ENCODE results near the gene RSU1.
"Not testable (repeated sequence)": the region's sequence is repeated elsewhere in the genome, so short reads cannot be mapped to it uniquely, and the experiment has no call there.

RSU1 gene

GRCh38 chr10:16777473-16778370, 39.5 kb downstream of the RSU1 start:
- DNase-seq, result no peak

GRCh38 chr10:16776896-16777295, 40.3 kb downstream of the RSU1 start:
- DNase-seq, result no peak

- no peak for DNase-seq
These were observed 43.9 kb downstream of the RSU1 start for GRCh38 chr10:16773334-16773733.

- DNase-seq, result no peak
These were observed 46.6 kb downstream of the RSU1 start for GRCh38 chr10:16770670-16771069.

- no peak for DNase-seq
These were observed 47.1 kb downstream of the RSU1 start for GRCh38 chr10:16770141-16770540.

GRCh38 chr10:16769331-16769730, 47.9 kb downstream of the RSU1 start:
- DNase-seq, result no peak

- DNase-seq, result no peak
These were observed 48.5 kb downstream of the RSU1 start for GRCh38 chr10:16768702-16769101.

- no peak for DNase-seq
These were observed 51.5 kb downstream of the RSU1 start for GRCh38 chr10:16765509-16766375.

- DNase-seq, result no peak
These were observed 55.9 kb downstream of the RSU1 start for GRCh38 chr10:16761300-16761699.

GRCh38 chr10:16756561-16757221, 60.5 kb downstream of the RSU1 start:
- DNase-seq, result no peak

- DNase-seq, result no peak
These were observed 62.5 kb downstream of the RSU1 start for GRCh38 chr10:16754765-16755164.

- DNase-seq, result not testable (repeated sequence)
These were observed 64.4 kb downstream of the RSU1 start for GRCh38 chr10:16752849-16753248.

- DNase-seq, result no peak
These were observed 65.1 kb downstream of the RSU1 start for GRCh38 chr10:16752099-16752498.

- no peak for DNase-seq
These were observed 66.0 kb downstream of the RSU1 start for GRCh38 chr10:16751244-16751643.

GRCh38 chr10:16750461-16750860, 66.8 kb downstream of the RSU1 start:
- DNase-seq, result no peak

GRCh38 chr10:16748749-16749148, 68.5 kb downstream of the RSU1 start:
- no peak for DNase-seq

- no peak for DNase-seq
These were observed 70.4 kb downstream of the RSU1 start for GRCh38 chr10:16746856-16747255.

- no peak for DNase-seq
These were observed 72.2 kb downstream of the RSU1 start for GRCh38 chr10:16745061-16745460.

GRCh38 chr10:16742165-16742960, 74.9 kb downstream of the RSU1 start:
- no peak for DNase-seq

- DNase-seq, result no peak
These were observed 75.7 kb downstream of the RSU1 start for GRCh38 chr10:16741540-16741939.

GRCh38 chr10:16737420-16737819, 79.8 kb downstream of the RSU1 start:
- no peak for DNase-seq

GRCh38 chr10:16735671-16736070, 81.6 kb downstream of the RSU1 start:
- DNase-seq, result no peak
